ENCODE results near the gene MAN1B1.
"Not testable (repeated sequence)": the region's sequence is repeated elsewhere in the genome, so short reads cannot be mapped to it uniquely, and the experiment has no call there.

The MAN1B1 gene

GRCh38 chr9:137128158-137128861 is 41.5 kb downstream of the MAN1B1 start:
- H3K4me3 ChIP-seq (replicated peaks; ENCODE audit: low read depth, low read length): peak overlapping the region; percentile 79
- TF ChIP-seq CTCF (IDR thresholded peaks at IDR 0.05; ENCODE audit: low read depth, low read length, missing control alignments): no peak
- no peak for DNase-seq (ENCODE audit: extremely low read depth, low read depth)

- peak overlapping the region; percentile 79 for H3K4me3 ChIP-seq (replicated peaks; ENCODE audit: low read depth, low read length)
- DNase-seq (ENCODE audit: extremely low read depth, low read depth): no peak
- no peak for TF ChIP-seq CTCF (IDR thresholded peaks at IDR 0.05; ENCODE audit: low read depth, low read length, missing control alignments)
Measured at GRCh38 chr9:137128862-137129455, 42.2 kb downstream of the MAN1B1 start.

- H3K4me3 ChIP-seq (replicated peaks; ENCODE audit: low read depth, low read length): peak overlapping the region; percentile 79
- no peak for TF ChIP-seq CTCF (IDR thresholded peaks at IDR 0.05; ENCODE audit: low read depth, low read length, missing control alignments)
- DNase-seq (ENCODE audit: extremely low read depth, low read depth): peak; percentile 59
Measured at GRCh38 chr9:137129456-137130175, 42.8 kb downstream of the MAN1B1 start.

- TF ChIP-seq CTCF (IDR thresholded peaks at IDR 0.05; ENCODE audit: low read depth, low read length, missing control alignments): no peak
- DNase-seq (ENCODE audit: extremely low read depth, low read depth): no peak
Measured at GRCh38 chr9:137130176-137130755, 43.5 kb downstream of the MAN1B1 start.

GRCh38 chr9:137134191-137134590 is 47.4 kb downstream of the MAN1B1 start:
- TF ChIP-seq CTCF (IDR thresholded peaks at IDR 0.05; ENCODE audit: low read depth, low read length, missing control alignments): no peak
- DNase-seq (ENCODE audit: extremely low read depth, low read depth): no peak
- H3K4me3 ChIP-seq (replicated peaks; ENCODE audit: low read depth, low read length): no peak overlapping the region

More at GRCh38 chr9:137130176-137130755, 43.5 kb downstream of the MAN1B1 start:
- H3K4me3 ChIP-seq (replicated peaks; ENCODE audit: low read depth, low read length): peak overlapping the region; percentile 79

- DNase-seq (ENCODE audit: extremely low read depth, low read depth); H3K4me3 ChIP-seq (replicated peaks; ENCODE audit: low read depth, low read length): not testable (repeated sequence)
Measured at GRCh38 chr9:137135154-137135553, 48.4 kb downstream of the MAN1B1 start.

All from HFF-Myc (cell line).